Uterus (tissue), 4 donors: ENCODE data around the gene HMCN1. TPM values are rescaled to one million over a fixed set of nuclear protein-coding genes. Genes with fewer than 3 reads are reported as not detected.

Experiments
- DNase-seq, 2 donors: peaks; one replicate each; pipeline ENCODE4 v3.0.0-alpha.2; 2019 to 2020
- H3K27ac ChIP-seq, 2 donors: fragments of 200-600 bp; sonication (generic); 1 replicate in 1 of 2; 2 replicates in 1 of 2; pipeline ENCODE4 v1.5.1; 2016 to 2018
- H3K27me3 ChIP-seq, 2 donors: fragments of 200-600 bp; sonication (generic); one replicate each; pipeline ENCODE4 v1.5.1; 2018 to 2019; ENCODE audit warnings: control low read depth in 1 of 2
- H3K36me3 ChIP-seq, 2 donors: fragments of 200-600 bp; sonication (generic); one replicate each; pipeline ENCODE4 v1.5.1; 2019; ENCODE audit warnings: control low read depth in 1 of 2
- H3K4me1 ChIP-seq, 2 donors: fragments of 200-600 bp; sonication (generic); one replicate each; pipeline ENCODE4 v1.5.1; 2018 to 2019; ENCODE audit warnings: control low read depth in 1 of 2
- H3K4me3 ChIP-seq, 2 donors: fragments of 200-600 bp; sonication (generic); 1 replicate in 1 of 2; 2 replicates in 1 of 2; pipeline ENCODE4 v1.5.1; 2018 to 2019; ENCODE audit warnings: mild to moderate bottlenecking in 1 of 2
- H3K9me3 ChIP-seq, 2 donors: fragments of 200-600 bp; sonication (generic); one replicate each; pipeline ENCODE4 v1.5.1; 2019; ENCODE audit warnings: control low read depth in 1 of 2
- POLR2A ChIP-seq, 2 donors: fragments of 450-650 bp; IDR thresholded peaks; one replicate each; pipeline ENCODE4 v1.6.1; 2016; ENCODE audit warnings: antibody characterized with exemption in 2 of 2, mild to moderate bottlenecking in 1 of 2, moderate library complexity in 1 of 2
- intact Hi-C: fragments of 100-400 bp; cut with DNase I; formaldehyde crosslinking; loops from one replicate; pipeline ENCODE4 v1.15.1; 2023; ENCODE audit warnings: low total_unique reads
- total RNA-seq, 4 donors: library from RNA; depleted of rRNA in 3 of 4; stranded (reverse); fragments of >200 nt in 3 of 4; gene quantifications; one replicate each; pipeline versions ENCODE4 v1.1.0 to v1.2.4, GENCODE V29; 2014 to 2023
- TF ChIP-seq, protein P1 (sequence below), 4 experiments: fragments of 200-600 bp in 2 of 4; fragments of 450-650 bp in 2 of 4; sonication (generic) in 2 of 4; IDR thresholded peaks; one replicate each; pipeline ENCODE4 v1.5.1; 2016 to 2019; ENCODE audit warnings: antibody characterized with exemption in 4 of 4, mild to moderate bottlenecking in 2 of 4, moderate library complexity in 1 of 4
- donor health status: DM: yes; HTN: yes; CAD: no.

HMCN1 gene
- total RNA-seq, 4 donors from 2014 or later, result 0.59 to 92.9 (median 5.1) TPM

DNA sequence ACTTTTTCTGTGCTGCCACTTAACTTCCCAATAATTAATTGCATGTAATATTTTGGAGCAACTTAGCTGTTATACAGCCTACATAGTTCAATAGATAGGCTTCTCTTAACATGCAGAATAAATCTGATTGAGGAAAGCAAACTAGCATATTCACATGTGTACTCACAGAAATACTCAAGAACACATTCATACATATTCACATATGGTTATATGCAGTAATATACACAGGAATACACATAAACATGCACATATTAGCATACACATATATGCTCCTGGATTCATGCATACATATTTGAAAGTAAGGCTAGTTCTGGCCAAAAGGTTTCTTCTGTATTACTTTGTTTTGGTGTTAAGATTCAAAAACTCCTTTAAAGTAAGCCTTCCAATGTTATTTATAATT lies 73.1 kb downstream of the HMCN1 start:
- Histone ChIP-seq H3K27me3 (no peaks in the 10 kb centered on the region), H3K27ac (no peak overlapping the region), H3K4me1 (no peaks in the 10 kb centered on the region), H3K4me3 (no peak overlapping the region), H3K36me3 (no peaks in the 10 kb centered on the region), H3K9me3 (no peaks in the 10 kb centered on the region)
- DNase-seq, result no peak
- no peak for TF ChIP-seq POLR2A (IDR thresholded peaks at IDR 0.05)
- TF ChIP-seq, protein P1, sequence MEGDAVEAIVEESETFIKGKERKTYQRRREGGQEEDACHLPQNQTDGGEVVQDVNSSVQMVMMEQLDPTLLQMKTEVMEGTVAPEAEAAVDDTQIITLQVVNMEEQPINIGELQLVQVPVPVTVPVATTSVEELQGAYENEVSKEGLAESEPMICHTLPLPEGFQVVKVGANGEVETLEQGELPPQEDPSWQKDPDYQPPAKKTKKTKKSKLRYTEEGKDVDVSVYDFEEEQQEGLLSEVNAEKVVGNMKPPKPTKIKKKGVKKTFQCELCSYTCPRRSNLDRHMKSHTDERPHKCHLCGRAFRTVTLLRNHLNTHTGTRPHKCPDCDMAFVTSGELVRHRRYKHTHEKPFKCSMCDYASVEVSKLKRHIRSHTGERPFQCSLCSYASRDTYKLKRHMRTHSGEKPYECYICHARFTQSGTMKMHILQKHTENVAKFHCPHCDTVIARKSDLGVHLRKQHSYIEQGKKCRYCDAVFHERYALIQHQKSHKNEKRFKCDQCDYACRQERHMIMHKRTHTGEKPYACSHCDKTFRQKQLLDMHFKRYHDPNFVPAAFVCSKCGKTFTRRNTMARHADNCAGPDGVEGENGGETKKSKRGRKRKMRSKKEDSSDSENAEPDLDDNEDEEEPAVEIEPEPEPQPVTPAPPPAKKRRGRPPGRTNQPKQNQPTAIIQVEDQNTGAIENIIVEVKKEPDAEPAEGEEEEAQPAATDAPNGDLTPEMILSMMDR (IDR thresholded peaks at IDR 0.05), result no peak
- intact Hi-C loops, result no loop called here

GRCh38 chr1:185808631-185809030 lies 74.4 kb downstream of the HMCN1 start:
- Histone ChIP-seq H3K27ac (no peak overlapping the region), H3K4me1 (no peaks in the 10 kb centered on the region), H3K9me3 (no peaks in the 10 kb centered on the region), H3K27me3 (no peaks in the 10 kb centered on the region), H3K36me3 (no peaks in the 10 kb centered on the region), H3K4me3 (no peak overlapping the region)
- TF ChIP-seq, protein P1 (IDR thresholded peaks at IDR 0.05), result no peak
- TF ChIP-seq POLR2A (IDR thresholded peaks at IDR 0.05), result no peak
- intact Hi-C loops, result no loop called here
- DNase-seq, result no peak

DNA sequence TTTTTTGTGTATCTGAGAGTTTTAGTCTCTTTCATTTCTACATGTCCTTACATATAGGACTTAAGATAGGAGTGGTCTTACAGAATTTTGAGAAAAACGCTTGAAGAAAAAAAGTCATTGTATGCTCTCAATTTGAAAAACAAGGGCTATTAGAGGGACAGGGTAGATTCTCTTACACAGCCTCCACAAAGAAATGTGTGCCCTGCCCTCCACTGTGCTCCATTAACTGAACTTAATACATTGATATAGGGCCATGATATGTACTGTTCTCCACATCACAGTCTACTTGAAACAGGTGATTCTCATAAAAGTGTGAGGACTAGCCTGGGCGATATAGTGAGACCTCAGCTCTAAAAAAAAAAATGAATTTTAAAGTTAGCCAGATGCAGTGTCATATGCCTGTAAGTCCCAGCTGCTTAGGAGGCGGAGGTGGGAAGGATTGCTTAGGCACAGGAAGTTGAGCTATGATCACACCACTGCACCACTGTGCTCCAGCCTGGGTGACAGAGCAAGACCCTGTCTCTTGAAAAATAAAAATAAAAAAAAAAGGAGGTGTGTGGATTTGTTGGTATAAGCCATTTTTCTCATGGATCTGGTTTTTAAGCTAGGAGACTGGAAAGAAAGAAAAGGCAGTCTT lies 77.0 kb downstream of the HMCN1 start:
- Histone ChIP-seq H3K27ac (no peak overlapping the region), H3K36me3 (no peaks in the 10 kb centered on the region), H3K27me3 (no peaks in the 10 kb centered on the region), H3K9me3 (no peaks in the 10 kb centered on the region), H3K4me1 (no peaks in the 10 kb centered on the region), H3K4me3 (no peak overlapping the region)
- TF ChIP-seq POLR2A (IDR thresholded peaks at IDR 0.05), result no peak
- TF ChIP-seq, protein P1 (IDR thresholded peaks at IDR 0.05), result no peak
- no peak for DNase-seq
- intact Hi-C loops, result no loop called here

DNA sequence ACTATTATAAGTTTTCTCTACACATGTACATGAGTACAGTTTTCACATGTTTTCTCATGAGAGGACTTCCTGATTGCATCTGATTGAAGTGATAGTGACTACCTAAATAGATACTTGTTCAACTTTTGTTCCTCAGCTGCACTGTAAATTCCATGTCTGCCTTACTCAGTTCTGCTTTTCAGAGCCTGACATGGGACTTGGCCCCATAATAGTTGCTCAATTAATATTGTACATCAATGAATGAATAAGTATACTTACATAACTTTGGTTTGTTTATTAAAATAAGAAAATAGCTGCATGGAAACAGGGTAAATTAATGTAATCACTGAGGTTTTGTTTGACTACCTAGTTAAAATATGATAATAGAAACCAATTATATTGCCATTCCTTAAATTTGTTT lies 78.7 kb downstream of the HMCN1 start:
- TF ChIP-seq POLR2A (IDR thresholded peaks at IDR 0.05), result no peak
- TF ChIP-seq, protein P1 (IDR thresholded peaks at IDR 0.05), result no peak
- intact Hi-C loops, result no loop called here
- DNase-seq, result no peak
- no peaks in the 10 kb centered on the region for H3K36me3 ChIP-seq
- no peaks in the 10 kb centered on the region for H3K9me3 ChIP-seq
- no peak overlapping the region for H3K4me3 ChIP-seq
- no peaks in the 10 kb centered on the region for H3K4me1 ChIP-seq
- no peaks in the 10 kb centered on the region for H3K27me3 ChIP-seq
- H3K27ac ChIP-seq, result no peak overlapping the region

GRCh38 chr1:185813401-185813979 lies 79.3 kb downstream of the HMCN1 start:
- Histone ChIP-seq H3K36me3 (no peaks in the 10 kb centered on the region), H3K4me1 (no peaks in the 10 kb centered on the region), H3K27me3 (no peaks in the 10 kb centered on the region), H3K9me3 (no peaks in the 10 kb centered on the region), H3K4me3 (no peak overlapping the region), H3K27ac (no peak overlapping the region)
- intact Hi-C loops, result no loop called here
- no peak for DNase-seq
- no peak for TF ChIP-seq POLR2A (IDR thresholded peaks at IDR 0.05)
- TF ChIP-seq, protein P1 (IDR thresholded peaks at IDR 0.05), result peak in 2 of 4 experiments; percentile 13 to 22
